Measurements from ENCODE around the gene XYLT2.
A peak's percentile ranks its signal among the peaks of the same experiment; 100 is the strongest.

The XYLT2 gene

DNA sequence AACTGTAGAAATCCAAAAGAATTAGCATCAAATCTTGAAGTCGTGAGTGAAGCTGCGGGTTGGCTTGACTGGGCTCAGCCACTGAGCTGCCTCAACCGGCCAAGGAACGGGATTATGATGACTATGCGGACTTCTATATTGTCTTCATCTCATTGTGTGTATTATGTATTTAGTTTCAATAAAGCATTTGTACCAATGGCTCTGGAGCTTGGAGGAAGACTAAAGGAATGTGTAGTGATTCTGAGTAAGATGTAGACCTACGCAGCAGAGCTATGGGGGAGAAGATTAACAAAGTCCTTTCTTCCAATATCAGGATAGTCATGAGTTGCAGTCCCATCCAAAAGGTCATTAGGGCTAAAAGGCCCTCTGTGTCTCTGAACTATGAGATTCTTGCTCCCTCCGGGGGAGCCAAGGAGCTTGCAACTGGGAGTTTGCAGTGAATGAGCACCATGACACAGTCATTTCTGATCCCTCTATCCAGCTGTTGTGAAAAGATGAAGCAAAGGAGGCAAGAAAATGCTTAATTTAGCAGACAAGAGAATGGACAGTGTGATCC is 35.4 kb downstream of the XYLT2 start:
- Histone ChIP-seq H2AFZ (ENCODE audit: low read length) (no peak overlapping the region), H3K27me3 (ENCODE audit: insufficient read depth, low read length, poor library complexity, severe bottlenecking) (no peaks in the 10 kb centered on the region), H3K4me3 (ENCODE audit: low read length, poor library complexity, severe bottlenecking) (no peak overlapping the region), H3K4me2 (ENCODE audit: low read depth, low read length, poor library complexity, severe bottlenecking) (no peak overlapping the region), H3K9ac (ENCODE audit: low read depth, low read length, poor library complexity, severe bottlenecking) (no peak overlapping the region), H3F3A (ENCODE audit: low read depth) (no peaks in the 10 kb centered on the region), H3K9me3 (ENCODE audit: insufficient read depth, low read depth, low read length) (no peaks in the 10 kb centered on the region), H3K9me2 (replicated peaks; ENCODE audit: low read depth, low read length) (no peaks in the 10 kb centered on the region), H3K79me2 (ENCODE audit: insufficient read depth, low read length) (no peaks in the 10 kb centered on the region), H3K4me1 (ENCODE audit: insufficient read depth, low read length, poor library complexity, severe bottlenecking) (no peaks in the 10 kb centered on the region), H3K36me3 (ENCODE audit: insufficient read depth, low read length) (peaks cover 71% of the 10 kb centered on the region; the same call in 1 of the 2 replicates), H4K20me1 (ENCODE audit: insufficient read depth, low read length, poor library complexity, severe bottlenecking) (no peaks in the 10 kb centered on the region)
- TF ChIP-seq CTCF (conservative IDR thresholded peaks at IDR 0.05; ENCODE audit: low read length) (0 out of 2 replicates have a peak, but pooled peaks have one; percentile 3), EZH2phosphoT487 (IDR thresholded peaks at IDR 0.05; ENCODE audit: borderline replicate concordance) (no peak)

GRCh38 chr17:50381920-50382319 is 36.0 kb downstream of the XYLT2 start:
- H3K27me3 ChIP-seq (ENCODE audit: insufficient read depth, low read length, poor library complexity, severe bottlenecking): no peaks in the 10 kb centered on the region
- no peak overlapping the region for H2AFZ ChIP-seq (ENCODE audit: low read length)
- no peak overlapping the region for H3K4me3 ChIP-seq (ENCODE audit: low read length, poor library complexity, severe bottlenecking)
- no peak overlapping the region for H3K4me2 ChIP-seq (ENCODE audit: low read depth, low read length, poor library complexity, severe bottlenecking)
- TF ChIP-seq EZH2phosphoT487 (IDR thresholded peaks at IDR 0.05; ENCODE audit: borderline replicate concordance) (no peak), CTCF (conservative IDR thresholded peaks at IDR 0.05; ENCODE audit: low read length) (no peak)
- H3K9me2 ChIP-seq (replicated peaks; ENCODE audit: low read depth, low read length): no peaks in the 10 kb centered on the region
- no peaks in the 10 kb centered on the region for H3F3A ChIP-seq (ENCODE audit: low read depth)
- no peaks in the 10 kb centered on the region for H3K4me1 ChIP-seq (ENCODE audit: insufficient read depth, low read length, poor library complexity, severe bottlenecking)
- no peaks in the 10 kb centered on the region for H3K9me3 ChIP-seq (ENCODE audit: insufficient read depth, low read depth, low read length)
- no peak overlapping the region for H3K9ac ChIP-seq (ENCODE audit: low read depth, low read length, poor library complexity, severe bottlenecking)
- H3K79me2 ChIP-seq (ENCODE audit: insufficient read depth, low read length): no peaks in the 10 kb centered on the region
- no peaks in the 10 kb centered on the region for H4K20me1 ChIP-seq (ENCODE audit: insufficient read depth, low read length, poor library complexity, severe bottlenecking)
- H3K36me3 ChIP-seq (ENCODE audit: insufficient read depth, low read length): peaks cover 77% of the 10 kb centered on the region; the same call in 1 of the 2 replicates

- Histone ChIP-seq H3K9ac (ENCODE audit: low read depth, low read length, poor library complexity, severe bottlenecking) (no peak overlapping the region), H3K27me3 (ENCODE audit: insufficient read depth, low read length, poor library complexity, severe bottlenecking) (no peaks in the 10 kb centered on the region), H3K4me3 (ENCODE audit: low read length, poor library complexity, severe bottlenecking) (no peak overlapping the region), H3K9me3 (ENCODE audit: insufficient read depth, low read depth, low read length) (no peaks in the 10 kb centered on the region), H3K4me2 (ENCODE audit: low read depth, low read length, poor library complexity, severe bottlenecking) (no peak overlapping the region), H4K20me1 (ENCODE audit: insufficient read depth, low read length, poor library complexity, severe bottlenecking) (no peaks in the 10 kb centered on the region), H3K9me2 (replicated peaks; ENCODE audit: low read depth, low read length) (no peaks in the 10 kb centered on the region), H3K79me2 (ENCODE audit: insufficient read depth, low read length) (no peaks in the 10 kb centered on the region), H2AFZ (ENCODE audit: low read length) (no peak overlapping the region), H3K4me1 (ENCODE audit: insufficient read depth, low read length, poor library complexity, severe bottlenecking) (no peaks in the 10 kb centered on the region), H3K36me3 (ENCODE audit: insufficient read depth, low read length) (peaks cover 87% of the 10 kb centered on the region; the same call in 1 of the 2 replicates), H3F3A (ENCODE audit: low read depth) (no peaks in the 10 kb centered on the region)
- TF ChIP-seq EZH2phosphoT487 (IDR thresholded peaks at IDR 0.05; ENCODE audit: borderline replicate concordance): no peak
- no peak for TF ChIP-seq CTCF (conservative IDR thresholded peaks at IDR 0.05; ENCODE audit: low read length)
Measured at GRCh38 chr17:50382931-50383330, 37.0 kb downstream of the XYLT2 start.

Measured in Loucy (cell line).